KOPT-K1 (cell line): ENCODE data around the gene MS4A3.
"Not testable (repeated sequence)": the region's sequence is repeated elsewhere in the genome, so short reads cannot be mapped to it uniquely, and the experiment has no call there.

Experiments used
- H3K27ac ChIP-seq: fragments of 200-600 bp; sonication (generic); 2 replicates; pipeline ENCODE4 v1.5.1; 2016; ENCODE audit warnings: antibody characterized with exemption, mild to moderate bottlenecking, low read depth, low read length; ENCODE audit not compliant: poor library complexity, severe bottlenecking
- H3K36me3 ChIP-seq: fragments of 200-600 bp; sonication (generic); 2 replicates; pipeline ENCODE4 v1.5.1; 2017; ENCODE audit warnings: antibody characterized with exemption, mild to moderate bottlenecking, low read length, moderate library complexity; ENCODE audit not compliant: insufficient read depth
- H3K9me3 ChIP-seq: fragments of 200-600 bp; sonication (generic); 2 replicates; pipeline ENCODE4 v1.5.1; 2017; ENCODE audit warnings: antibody characterized with exemption, low read length, mild to moderate bottlenecking; ENCODE audit not compliant: insufficient read depth, poor library complexity, severe bottlenecking

The MS4A3 gene

GRCh38 chr11:60077981-60078380 lies 21.5 kb downstream of the MS4A3 start:
- H3K27ac ChIP-seq = no peak overlapping the region
- H3K36me3 ChIP-seq = no peaks in the 10 kb centered on the region
- no peaks in the 10 kb centered on the region for H3K9me3 ChIP-seq

- Histone ChIP-seq H3K27ac (no peak overlapping the region), H3K36me3 (no peaks in the 10 kb centered on the region), H3K9me3 (no peaks in the 10 kb centered on the region)
These were observed 22.3 kb downstream of the MS4A3 start for GRCh38 chr11:60078745-60079144.

GRCh38 chr11:60080535-60080934 lies 24.1 kb downstream of the MS4A3 start:
- Histone ChIP-seq H3K27ac (no peak overlapping the region), H3K36me3 (no peaks in the 10 kb centered on the region), H3K9me3 (no peaks in the 10 kb centered on the region)

GRCh38 chr11:60084631-60085273 lies 28.3 kb downstream of the MS4A3 start:
- Histone ChIP-seq H3K36me3 (no peaks in the 10 kb centered on the region), H3K27ac (no peak overlapping the region), H3K9me3 (no peaks in the 10 kb centered on the region)

GRCh38 chr11:60085909-60086308 lies 29.4 kb downstream of the MS4A3 start:
- H3K27ac ChIP-seq = no peak overlapping the region
- H3K9me3 ChIP-seq = no peaks in the 10 kb centered on the region
- H3K36me3 ChIP-seq = no peaks in the 10 kb centered on the region

- Histone ChIP-seq H3K27ac (no peak overlapping the region), H3K36me3 (no peaks in the 10 kb centered on the region), H3K9me3 (no peaks in the 10 kb centered on the region)
These were observed 30.8 kb downstream of the MS4A3 start for GRCh38 chr11:60087239-60087638.

- Histone ChIP-seq H3K9me3 (no peaks in the 10 kb centered on the region), H3K27ac (no peak within 1 kb of the TSS), H3K36me3 (no peaks in the 10 kb centered on the region)
These were observed 31.9 kb downstream of the MS4A3 start, which contains the start of gene MS4A2 for GRCh38 chr11:60088364-60088763. Gene MS4A2, plus strand, starts transcription at chr11:60088664. Its CDS starts 102 bp downstream, at chr11:60088766.

- no peaks in the 10 kb centered on the region for H3K9me3 ChIP-seq
- no peak overlapping the region for H3K27ac ChIP-seq
These were observed 39.1 kb downstream of the MS4A3 start for GRCh38 chr11:60095477-60096120.

GRCh38 chr11:60097189-60097588 lies 40.7 kb downstream of the MS4A3 start:
- Histone ChIP-seq H3K9me3 (no peaks in the 10 kb centered on the region), H3K36me3 (no peaks in the 10 kb centered on the region), H3K27ac (no peak overlapping the region)

More at GRCh38 chr11:60095477-60096120, 39.1 kb downstream of the MS4A3 start:
- H3K36me3 ChIP-seq = no peaks in the 10 kb centered on the region

GRCh38 chr11:60098508-60098907 lies 42.0 kb downstream of the MS4A3 start:
- no peak overlapping the region for H3K27ac ChIP-seq
- no peaks in the 10 kb centered on the region for H3K36me3 ChIP-seq
- H3K9me3 ChIP-seq = no peaks in the 10 kb centered on the region

- Histone ChIP-seq H3K36me3 (no peaks in the 10 kb centered on the region), H3K9me3 (no peaks in the 10 kb centered on the region), H3K27ac (no peak overlapping the region)
These were observed 44.1 kb downstream of the MS4A3 start for GRCh38 chr11:60100516-60100915.

- H3K27ac ChIP-seq = not testable (repeated sequence)
These were observed 44.9 kb downstream of the MS4A3 start for GRCh38 chr11:60101368-60101767.

GRCh38 chr11:60104471-60105115 lies 48.1 kb downstream of the MS4A3 start:
- not testable (repeated sequence) for H3K36me3 ChIP-seq, H3K9me3 ChIP-seq, H3K27ac ChIP-seq

More at GRCh38 chr11:60101368-60101767, 44.9 kb downstream of the MS4A3 start:
- not testable (repeated sequence) for H3K36me3 ChIP-seq, H3K9me3 ChIP-seq

- not testable (repeated sequence) for H3K9me3 ChIP-seq, H3K27ac ChIP-seq, H3K36me3 ChIP-seq
These were observed 52.2 kb downstream of the MS4A3 start for GRCh38 chr11:60108631-60109030.

GRCh38 chr11:60111793-60112192 lies 55.3 kb downstream of the MS4A3 start:
- no peak overlapping the region for H3K27ac ChIP-seq
- no peaks in the 10 kb centered on the region for H3K36me3 ChIP-seq
- no peaks in the 10 kb centered on the region for H3K9me3 ChIP-seq
